ENCODE data around the gene LRRC26.

Gene LRRC26

DNA sequence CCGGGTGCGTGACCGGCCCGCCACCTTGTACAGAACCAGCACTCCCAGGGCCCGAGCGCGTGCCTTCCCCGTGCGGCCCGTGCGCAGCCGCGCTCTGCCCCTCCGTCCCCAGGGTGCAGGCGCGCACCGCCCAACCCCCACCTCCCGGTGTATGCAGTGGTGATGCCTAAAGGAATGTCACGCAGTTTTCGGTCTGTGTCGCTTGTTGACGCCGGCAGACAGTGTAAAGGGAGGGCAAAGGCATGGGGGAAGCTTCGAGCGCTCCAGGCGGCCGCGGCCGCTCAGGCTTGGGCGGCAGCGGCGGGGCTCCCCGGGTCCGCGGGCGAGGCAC is 1.3 kb downstream of the LRRC26 start:
- DNase-seq (ENCODE audit: low read depth, low spot score) = no peak

DNA sequence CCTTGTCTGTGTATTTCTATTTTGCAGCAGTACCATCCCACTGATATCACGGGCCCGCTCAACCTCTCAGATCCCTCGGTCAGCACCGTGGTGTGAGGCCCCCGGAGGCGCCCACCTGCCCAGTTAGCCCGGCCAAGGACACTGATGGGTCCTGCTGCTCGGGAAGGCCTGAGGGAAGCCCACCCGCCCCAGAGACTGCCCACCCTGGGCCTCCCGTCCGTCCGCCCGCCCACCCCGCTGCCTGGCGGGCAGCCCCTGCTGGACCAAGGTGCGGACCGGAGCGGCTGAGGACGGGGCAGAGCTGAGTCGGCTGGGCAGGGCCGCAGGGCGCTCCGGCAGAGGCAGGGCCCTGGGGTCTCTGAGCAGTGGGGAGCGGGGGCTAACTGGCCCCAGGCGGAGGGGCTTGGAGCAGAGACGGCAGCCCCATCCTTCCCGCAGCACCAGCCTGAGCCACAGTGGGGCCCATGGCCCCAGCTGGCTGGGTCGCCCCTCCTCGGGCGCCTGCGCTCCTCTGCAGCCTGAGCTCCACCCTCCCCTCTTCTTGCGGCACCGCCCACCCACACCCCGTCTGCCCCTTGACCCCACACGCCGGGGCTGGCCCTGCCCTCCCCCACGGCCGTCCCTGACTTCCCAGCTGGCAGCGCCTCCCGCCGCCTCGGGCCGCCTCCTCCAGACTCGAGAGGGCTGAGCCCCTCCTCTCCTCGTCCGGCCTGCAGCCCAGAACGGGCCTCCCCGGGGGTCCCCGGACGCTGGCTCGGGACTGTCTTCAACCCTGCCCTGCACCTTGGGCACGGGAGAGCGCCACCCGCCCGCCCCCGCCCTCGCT is 1.9 kb downstream of the LRRC26 start:
- DNase-seq (ENCODE audit: low read depth, low spot score) = no peak

GRCh38 chr9:137167277-137167746 is 2.5 kb downstream of the LRRC26 start:
- no peak for DNase-seq (ENCODE audit: low read depth, low spot score)

DNA sequence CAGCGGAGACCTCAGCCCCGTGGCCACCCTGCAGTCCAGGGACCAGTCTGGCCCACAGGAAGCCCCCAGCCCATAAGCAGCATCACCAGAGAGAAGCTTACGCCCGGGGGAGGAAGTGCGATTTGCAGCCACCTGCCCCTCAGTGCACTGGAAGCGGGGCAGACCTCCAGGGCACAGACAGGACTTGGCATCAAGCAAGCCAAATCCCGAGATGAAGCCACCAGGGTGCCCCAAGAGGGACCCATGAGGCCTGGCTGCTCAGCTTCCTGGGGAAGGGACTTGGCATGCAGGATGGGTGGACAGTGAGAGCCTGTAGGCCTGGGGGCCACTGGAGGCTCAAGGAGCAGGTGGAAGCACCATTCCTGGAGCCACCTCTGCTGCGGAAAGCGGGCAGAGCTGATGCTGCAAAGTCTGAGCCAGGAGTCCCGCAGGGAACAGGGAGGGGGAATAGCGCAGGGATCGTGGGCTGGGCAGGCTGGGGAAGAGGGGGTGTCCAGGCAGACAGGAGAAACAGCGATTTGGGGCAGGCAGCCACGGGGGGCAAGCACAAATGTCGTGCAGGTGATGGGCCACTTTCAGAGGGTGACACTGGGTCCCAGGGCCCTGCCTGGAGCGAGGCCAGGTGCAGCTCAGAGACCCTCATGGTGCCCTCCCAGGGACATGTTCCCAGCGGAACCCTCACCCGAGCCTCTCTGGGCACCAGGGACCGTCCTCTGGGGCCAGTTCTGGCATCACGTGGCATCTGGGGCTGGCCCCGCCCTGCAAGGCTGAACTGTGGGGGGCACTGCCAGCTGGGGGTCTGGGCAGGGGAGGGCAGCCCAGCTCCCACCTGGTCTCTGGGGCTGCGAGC is 3.2 kb downstream of the LRRC26 start:
- DNase-seq (ENCODE audit: low read depth, low spot score) = no peak

- no peak for DNase-seq (ENCODE audit: low read depth, low spot score)
Measured at GRCh38 chr9:137165250-137165836, 4.5 kb downstream of the LRRC26 start.

DNA sequence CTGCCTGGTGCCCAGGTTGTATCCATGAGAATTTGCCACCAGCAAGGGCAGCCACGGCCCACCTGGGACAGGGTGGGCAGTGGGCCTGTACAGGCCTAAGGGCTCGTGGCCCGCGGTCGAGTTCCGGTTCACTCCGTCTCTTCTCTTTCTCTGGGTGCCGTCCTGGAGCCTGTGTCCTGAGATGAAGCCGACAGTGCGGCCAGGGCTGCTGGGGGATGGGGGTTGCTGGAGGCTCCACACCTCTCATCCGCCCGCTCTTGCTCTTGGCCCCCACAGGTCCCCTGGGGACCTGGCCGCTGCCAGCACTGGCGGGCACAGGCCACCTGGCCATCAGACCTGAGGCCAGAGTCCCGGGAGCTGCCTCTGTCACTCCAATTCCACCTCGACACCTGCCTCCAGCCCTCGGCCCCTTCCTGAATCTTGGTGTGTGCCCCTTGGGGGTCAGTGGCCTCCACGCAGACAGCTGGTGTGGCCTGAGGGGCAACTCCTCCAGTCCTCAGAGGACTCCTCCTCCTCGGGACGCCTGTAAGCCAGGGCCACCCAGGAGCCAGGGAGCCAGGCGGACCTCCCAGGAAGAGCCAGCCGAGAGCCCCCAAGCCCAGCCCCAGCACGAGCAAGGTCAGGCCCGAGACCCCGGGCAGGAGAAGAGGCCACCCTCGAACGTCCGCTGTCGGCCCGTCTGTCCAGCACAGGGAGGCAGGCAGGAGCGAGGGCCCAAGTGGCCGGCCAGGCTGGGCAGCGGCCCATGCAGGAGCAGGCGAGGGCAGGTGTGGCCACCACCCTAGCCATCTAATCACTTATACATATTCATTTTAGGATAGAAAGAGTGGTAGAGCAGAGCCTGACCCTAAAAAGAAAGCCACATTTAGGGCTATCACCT is 5.2 kb downstream of the LRRC26 start:
- no peak for DNase-seq (ENCODE audit: low read depth, low spot score)

GRCh38 chr9:137163805-137164204 is 6.0 kb downstream of the LRRC26 start:
- no peak for DNase-seq (ENCODE audit: low read depth, low spot score)

- no peak for DNase-seq (ENCODE audit: low read depth, low spot score)
Measured at GRCh38 chr9:137163365-137163715, 6.5 kb downstream of the LRRC26 start.

DNA sequence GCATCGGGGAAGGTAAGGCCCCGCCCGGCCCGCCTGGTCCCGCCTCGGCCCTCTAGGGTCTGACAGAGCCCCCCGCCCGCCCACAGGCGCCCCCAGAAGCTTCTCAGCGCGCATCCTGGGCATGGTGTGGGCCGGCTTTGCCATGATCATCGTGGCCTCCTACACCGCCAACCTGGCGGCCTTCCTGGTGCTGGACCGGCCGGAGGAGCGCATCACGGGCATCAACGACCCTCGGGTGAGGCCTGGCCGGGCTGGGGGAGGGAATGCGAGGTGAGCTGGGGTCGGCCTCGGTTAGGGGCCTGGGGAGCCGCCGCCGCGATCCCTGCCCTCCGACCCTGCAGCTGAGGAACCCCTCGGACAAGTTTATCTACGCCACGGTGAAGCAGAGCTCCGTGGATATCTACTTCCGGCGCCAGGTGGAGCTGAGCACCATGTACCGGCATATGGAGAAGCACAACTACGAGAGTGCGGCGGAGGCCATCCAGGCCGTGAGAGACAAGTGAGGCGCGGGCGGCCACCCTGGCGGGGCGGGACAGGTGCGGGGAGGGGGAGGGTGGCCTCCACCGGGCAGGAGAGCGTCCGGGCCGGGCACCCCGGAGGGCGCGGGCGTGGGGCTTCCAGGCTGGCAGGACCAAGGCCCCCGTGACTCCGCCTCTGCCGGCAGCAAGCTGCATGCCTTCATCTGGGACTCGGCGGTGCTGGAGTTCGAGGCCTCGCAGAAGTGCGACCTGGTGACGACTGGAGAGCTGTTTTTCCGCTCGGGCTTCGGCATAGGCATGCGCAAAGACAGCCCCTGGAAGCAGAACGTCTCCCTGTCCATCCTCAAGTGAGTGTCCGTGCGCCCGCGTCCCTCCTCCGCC is 7.1 kb downstream of the LRRC26 start:
- DNase-seq (ENCODE audit: low read depth, low spot score) = no peak

DNA sequence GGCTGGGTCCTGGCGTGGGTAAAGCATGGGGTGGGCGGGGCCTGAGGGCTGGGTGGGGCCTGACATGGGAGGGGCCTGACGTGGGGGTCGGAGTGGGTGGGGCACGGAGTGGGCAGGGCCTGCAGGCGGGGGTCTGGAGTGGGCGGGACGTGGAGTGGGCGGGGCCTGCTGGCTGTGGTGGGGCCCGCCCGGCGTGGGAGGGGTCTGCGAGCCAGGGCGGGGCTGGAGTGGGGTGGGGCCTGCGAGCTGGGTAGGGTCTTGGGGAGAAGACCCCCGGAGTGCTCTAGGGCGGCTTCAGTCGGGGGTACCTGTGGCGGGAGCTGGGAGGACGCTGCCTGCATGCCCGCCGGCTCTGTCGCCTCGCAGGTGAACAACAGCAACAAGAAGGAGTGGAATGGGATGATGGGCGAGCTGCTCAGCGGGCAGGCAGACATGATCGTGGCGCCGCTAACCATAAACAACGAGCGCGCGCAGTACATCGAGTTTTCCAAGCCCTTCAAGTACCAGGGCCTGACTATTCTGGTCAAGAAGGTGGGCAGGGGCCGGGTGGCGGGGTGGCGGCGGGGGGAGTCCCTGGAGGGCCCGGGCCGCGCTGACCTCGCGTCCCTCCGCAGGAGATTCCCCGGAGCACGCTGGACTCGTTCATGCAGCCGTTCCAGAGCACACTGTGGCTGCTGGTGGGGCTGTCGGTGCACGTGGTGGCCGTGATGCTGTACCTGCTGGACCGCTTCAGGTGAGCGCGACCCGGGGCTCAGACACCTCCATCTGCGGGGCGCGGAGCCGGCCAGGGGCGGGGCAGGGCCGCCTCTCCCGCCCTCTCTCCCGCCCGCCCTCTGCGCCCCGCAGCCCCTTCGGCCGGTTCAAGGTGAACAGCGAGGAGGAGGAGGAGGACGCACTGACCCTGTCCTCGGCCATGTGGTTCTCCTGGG is 8.0 kb downstream of the LRRC26 start:
- DNase-seq (ENCODE audit: low read depth, low spot score) = no peak

DNA sequence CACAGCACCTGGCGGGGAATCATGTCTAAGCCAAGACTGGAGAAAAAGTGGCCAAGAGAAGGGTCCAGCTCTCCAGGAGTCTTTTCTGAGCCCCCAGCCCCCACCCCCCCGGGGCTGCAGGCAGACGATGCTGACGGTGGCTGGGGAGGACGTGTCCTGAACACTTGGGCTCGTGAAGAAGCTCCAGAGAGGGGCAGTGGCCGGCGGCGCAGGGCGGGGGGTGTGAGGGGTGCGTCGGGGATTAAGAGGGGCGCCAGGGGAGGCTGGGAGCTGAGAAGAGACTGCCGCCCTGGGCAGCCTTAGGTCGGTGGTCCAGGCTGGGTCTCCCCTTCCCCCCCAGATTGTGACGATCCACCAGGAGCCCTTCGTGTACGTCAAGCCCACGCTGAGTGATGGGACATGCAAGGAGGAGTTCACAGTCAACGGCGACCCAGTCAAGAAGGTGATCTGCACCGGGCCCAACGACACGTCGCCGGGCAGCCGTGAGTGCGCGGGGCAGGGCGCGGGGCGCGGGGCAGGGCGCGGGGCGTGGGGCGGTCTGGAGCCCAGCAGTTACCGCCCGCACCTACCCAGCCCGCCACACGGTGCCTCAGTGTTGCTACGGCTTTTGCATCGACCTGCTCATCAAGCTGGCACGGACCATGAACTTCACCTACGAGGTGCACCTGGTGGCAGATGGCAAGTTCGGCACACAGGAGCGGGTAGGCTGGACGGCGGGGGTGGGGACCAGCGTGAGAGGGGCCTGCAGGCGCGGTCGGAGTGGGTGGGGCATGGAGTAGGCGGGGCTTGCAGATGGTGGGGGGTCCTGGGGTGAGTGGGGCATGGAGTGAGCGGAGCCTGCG is 8.9 kb downstream of the LRRC26 start:
- DNase-seq (ENCODE audit: low read depth, low spot score) = no peak

DNA sequence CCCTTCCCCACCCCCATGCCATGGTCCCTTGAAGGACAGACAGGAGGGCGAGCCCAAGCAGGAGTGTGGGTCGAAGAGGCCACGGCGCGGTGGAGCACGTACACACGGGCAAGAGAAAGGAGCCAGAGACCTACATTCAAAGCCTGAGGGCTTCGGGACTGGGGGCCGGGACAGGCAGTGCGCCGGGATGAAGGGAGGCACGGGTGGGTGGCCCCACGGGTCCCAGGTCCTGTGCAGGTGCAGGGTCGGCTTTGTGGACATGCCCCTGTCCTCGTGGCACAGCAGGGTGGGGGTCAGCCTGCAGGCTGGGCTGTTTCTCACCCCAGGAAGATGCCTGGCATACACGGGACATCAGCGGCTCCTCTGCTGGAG is 9.8 kb downstream of the LRRC26 start:
- DNase-seq (ENCODE audit: low read depth, low spot score) = no peak

GRCh38 chr9:137159105-137160053 is 10.5 kb downstream of the LRRC26 start:
- no peak for DNase-seq (ENCODE audit: low read depth, low spot score)

DNA sequence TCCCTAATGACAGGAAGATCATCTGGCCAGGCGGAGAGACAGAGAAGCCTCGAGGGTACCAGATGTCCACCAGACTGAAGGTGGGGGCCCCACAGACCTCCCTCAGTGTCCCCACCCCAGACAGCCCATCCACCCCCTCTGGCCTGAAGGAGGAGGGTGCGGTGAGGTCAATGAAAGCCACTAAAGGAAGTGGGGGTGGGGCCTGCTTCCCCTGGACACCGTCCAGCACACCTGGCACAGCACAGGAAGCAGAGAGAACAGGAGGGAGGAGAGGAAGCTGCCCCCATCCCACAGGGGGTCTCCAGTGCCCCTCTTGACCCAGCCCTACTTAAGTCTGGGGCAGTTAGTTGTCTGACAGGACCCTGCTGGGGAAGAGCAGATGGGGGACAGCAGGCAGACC is 11.2 kb downstream of the LRRC26 start:
- DNase-seq (ENCODE audit: low read depth, low spot score) = no peak

DNA sequence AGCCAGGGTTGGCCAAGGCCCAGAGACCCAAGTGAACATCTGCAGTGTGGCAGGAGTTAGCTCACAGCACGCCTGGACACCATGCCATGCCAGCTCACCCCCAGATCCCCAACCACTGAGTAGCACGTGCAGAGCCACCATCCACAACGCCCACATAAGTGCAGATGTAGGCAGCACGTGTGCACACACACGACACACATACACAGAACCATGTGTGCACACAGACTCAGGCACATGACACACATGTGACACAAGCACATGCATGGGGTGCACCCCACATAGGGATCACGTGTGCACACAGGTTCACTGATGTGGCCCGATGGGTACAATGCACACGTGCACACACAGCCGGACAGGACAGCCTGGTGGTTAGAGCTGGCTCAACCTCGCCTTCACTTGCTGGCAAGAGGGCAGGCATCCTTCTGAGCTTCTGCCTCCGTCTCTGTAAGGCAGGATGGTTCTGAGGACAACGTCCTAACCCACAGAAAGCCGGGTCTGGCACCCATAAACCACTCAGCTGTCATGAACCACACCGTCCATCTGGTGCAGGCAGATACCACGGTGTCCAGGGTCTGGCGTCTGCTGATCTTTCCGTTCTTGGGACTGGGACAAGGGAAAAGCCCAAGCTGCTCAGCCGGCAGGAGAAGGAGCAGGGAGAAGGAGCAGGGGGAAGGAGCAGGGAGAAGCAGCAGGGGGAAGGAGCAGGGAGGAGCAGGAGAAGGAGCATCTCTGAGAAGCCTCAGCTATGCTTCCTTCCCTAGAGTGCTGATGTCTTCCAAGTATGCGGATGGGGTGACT is 12.0 kb downstream of the LRRC26 start:
- no peak for DNase-seq (ENCODE audit: low read depth, low spot score)

DNA sequence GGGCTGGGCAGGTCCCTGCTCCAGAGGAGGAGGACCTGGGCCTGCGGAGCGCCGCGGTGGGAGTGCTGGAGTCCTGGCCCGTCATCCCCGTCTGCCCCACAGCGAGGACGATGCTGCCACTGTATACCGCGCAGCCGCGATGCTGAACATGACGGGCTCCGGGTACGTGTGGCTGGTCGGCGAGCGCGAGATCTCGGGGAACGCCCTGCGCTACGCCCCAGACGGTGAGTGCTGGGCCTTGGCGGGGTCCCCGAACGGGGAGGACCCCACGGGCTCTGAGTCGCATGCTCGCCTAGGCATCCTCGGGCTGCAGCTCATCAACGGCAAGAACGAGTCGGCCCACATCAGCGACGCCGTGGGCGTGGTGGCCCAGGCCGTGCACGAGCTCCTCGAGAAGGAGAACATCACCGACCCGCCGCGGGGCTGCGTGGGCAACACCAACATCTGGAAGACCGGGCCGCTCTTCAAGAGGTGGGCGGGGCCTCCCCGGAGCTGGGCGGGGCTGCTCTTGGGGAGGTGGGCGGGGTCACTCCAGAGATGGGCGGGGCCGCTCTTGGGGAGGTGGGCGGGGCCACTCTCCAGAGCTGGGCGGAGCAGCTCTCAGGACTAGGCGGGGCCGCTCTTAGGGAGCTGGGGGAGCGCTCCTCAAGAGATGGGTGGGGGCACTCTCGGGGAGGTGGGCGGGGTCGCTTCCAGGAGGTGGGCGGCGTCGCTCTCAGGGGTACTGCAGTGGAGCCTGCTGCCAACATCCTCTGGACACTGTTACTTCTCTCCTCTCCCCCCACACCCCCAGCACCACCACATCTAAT is 13.1 kb downstream of the LRRC26 start:
- no peak for DNase-seq (ENCODE audit: low read depth, low spot score)

Data from iPS DF 19.7 (cell line).